WTC11 (cell line): Measurements from ENCODE around the gene EFEMP2.

Experiments
- SP1 ChIP-seq: sonication (generic); formaldehyde crosslinking; conservative IDR thresholded peaks from 2 replicates; pipeline ENCODE4 v1.8.1; 2022; ENCODE audit warnings: missing genetic modification reagents
- TF ChIP-seq, protein P1 (sequence below): fragments of 200-600 bp; IDR thresholded peaks from 2 replicates; pipeline ENCODE4 v1.8.0; 2022; ENCODE audit warnings: antibody characterized with exemption

DNA sequence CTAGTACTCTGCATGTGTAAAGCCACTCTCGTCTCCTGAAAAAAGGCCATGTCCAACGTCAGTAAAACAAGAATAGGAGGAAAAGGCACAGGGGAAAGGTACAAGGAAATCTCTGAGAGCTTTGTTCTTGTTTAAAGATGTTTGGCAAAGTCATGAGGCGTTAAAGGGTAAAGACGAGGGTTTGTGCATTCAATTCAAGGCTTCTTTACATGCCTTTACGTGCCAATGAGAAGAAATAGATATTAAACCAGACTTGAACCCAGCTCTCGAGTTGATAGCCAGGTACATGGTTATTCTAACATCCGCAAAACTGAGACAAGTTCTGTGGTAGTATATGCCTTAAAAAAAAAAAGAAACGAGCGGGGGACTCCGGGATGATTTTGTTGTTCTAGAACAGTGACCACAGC lies 13.9 kb downstream of the EFEMP2 start:
- TF ChIP-seq SP1 (CRISPR knock-in tag), result no peak
- TF ChIP-seq, protein P1, sequence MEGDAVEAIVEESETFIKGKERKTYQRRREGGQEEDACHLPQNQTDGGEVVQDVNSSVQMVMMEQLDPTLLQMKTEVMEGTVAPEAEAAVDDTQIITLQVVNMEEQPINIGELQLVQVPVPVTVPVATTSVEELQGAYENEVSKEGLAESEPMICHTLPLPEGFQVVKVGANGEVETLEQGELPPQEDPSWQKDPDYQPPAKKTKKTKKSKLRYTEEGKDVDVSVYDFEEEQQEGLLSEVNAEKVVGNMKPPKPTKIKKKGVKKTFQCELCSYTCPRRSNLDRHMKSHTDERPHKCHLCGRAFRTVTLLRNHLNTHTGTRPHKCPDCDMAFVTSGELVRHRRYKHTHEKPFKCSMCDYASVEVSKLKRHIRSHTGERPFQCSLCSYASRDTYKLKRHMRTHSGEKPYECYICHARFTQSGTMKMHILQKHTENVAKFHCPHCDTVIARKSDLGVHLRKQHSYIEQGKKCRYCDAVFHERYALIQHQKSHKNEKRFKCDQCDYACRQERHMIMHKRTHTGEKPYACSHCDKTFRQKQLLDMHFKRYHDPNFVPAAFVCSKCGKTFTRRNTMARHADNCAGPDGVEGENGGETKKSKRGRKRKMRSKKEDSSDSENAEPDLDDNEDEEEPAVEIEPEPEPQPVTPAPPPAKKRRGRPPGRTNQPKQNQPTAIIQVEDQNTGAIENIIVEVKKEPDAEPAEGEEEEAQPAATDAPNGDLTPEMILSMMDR, result no peak
